Measurements from ENCODE around the gene SULT2B1. TPM values are rescaled to one million over a fixed set of nuclear protein-coding genes. Genes with fewer than 3 reads are reported as not detected.
A peak's percentile ranks its signal among the peaks of the same experiment; 100 is the strongest.

The SULT2B1 gene
- total RNA-seq, 4 donors from 2014 or later = 1.0 TPM; not detected in 3

- TF ChIP-seq EP300 (IDR thresholded peaks at IDR 0.05) = no peak
- no peak for TF ChIP-seq POLR2AphosphoS5 (IDR thresholded peaks at IDR 0.05)
- TF ChIP-seq CTCF (IDR thresholded peaks at IDR 0.05) = no peak
- TF ChIP-seq POLR2A (IDR thresholded peaks at IDR 0.05; ENCODE audit: low read depth) = no peak
- WGBS = 5% methylated on average over 8 of the region's 8 CpGs
- Histone ChIP-seq H3K36me3 (peaks cover 0 to 34% (median 23%) of the 10 kb centered on the region in 4 donors), H3K9me3 (no peaks in the 10 kb centered on the region), H3K4me1 (peaks cover 31 to 60% (median 52%) of the 10 kb centered on the region in 4 donors), H3K27ac (replicated peaks in 1 of 4) (peak overlapping the region; percentile 77 to 95 (median 82)), H3K4me3 (peak overlapping the region; percentile 41 to 60 (median 54)), H3K27me3 (no peaks in the 10 kb centered on the region)
- DNase-seq (ENCODE audit: extremely low spot score) = no peak
- intact Hi-C loops (cut with DNase I) = no loop called here
Measured at GRCh38 chr19:48623556-48624066, 71.6 kb downstream of the SULT2B1 start.

GRCh38 chr19:48624067-48624594 is 72.2 kb downstream of the SULT2B1 start:
- Histone ChIP-seq H3K9me3 (no peaks in the 10 kb centered on the region), H3K27me3 (no peaks in the 10 kb centered on the region), H3K36me3 (peaks cover 0 to 39% (median 23%) of the 10 kb centered on the region in 4 donors), H3K4me3 (peak overlapping the region; percentile 54 to 69 (median 57)), H3K27ac (replicated peaks in 1 of 4) (peak overlapping the region; percentile 77 to 95 (median 84)), H3K4me1 (peaks cover 31 to 65% (median 56%) of the 10 kb centered on the region in 4 donors)
- TF ChIP-seq POLR2AphosphoS5 (IDR thresholded peaks at IDR 0.05) = peak in 1 of 2 donors; percentile 86
- TF ChIP-seq CTCF (IDR thresholded peaks at IDR 0.05) = no peak
- 1% methylated on average over 24 of the region's 40 CpGs for WGBS
- intact Hi-C loops (cut with DNase I) = no loop called here
- peak; percentile 99 for DNase-seq (ENCODE audit: extremely low spot score)

GRCh38 chr19:48624791-48625723 is 73.1 kb downstream of the SULT2B1 start:
- intact Hi-C loops (cut with DNase I) = no loop called here
- no peaks in the 10 kb centered on the region for H3K9me3 ChIP-seq
- WGBS = 59% methylated on average over 23 of the region's 24 CpGs
- H3K27ac ChIP-seq (replicated peaks in 1 of 4) = peak overlapping the region; percentile 77 to 95 (median 84)
- no peaks in the 10 kb centered on the region for H3K27me3 ChIP-seq
- H3K4me1 ChIP-seq = peaks cover 32 to 68% (median 59%) of the 10 kb centered on the region in 4 donors
- no peak for TF ChIP-seq POLR2A (IDR thresholded peaks at IDR 0.05; ENCODE audit: low read depth)
- no peak for TF ChIP-seq EP300 (IDR thresholded peaks at IDR 0.05)
- no peak for TF ChIP-seq CTCF (IDR thresholded peaks at IDR 0.05)
- no peak for TF ChIP-seq POLR2AphosphoS5 (IDR thresholded peaks at IDR 0.05)
- DNase-seq (ENCODE audit: extremely low spot score) = no peak
- H3K4me3 ChIP-seq = peak overlapping the region; percentile 54 to 69 (median 57)
- H3K36me3 ChIP-seq = peaks cover 0 to 48% (median 23%) of the 10 kb centered on the region in 4 donors

- intact Hi-C loops (cut with DNase I) = no loop called here
Measured at GRCh38 chr19:48625891-48626327, 73.9 kb downstream of the SULT2B1 start.

More at GRCh38 chr19:48625891-48626327, 73.9 kb downstream of the SULT2B1 start:
- no peak for DNase-seq (ENCODE audit: extremely low spot score)
- TF ChIP-seq CTCF (IDR thresholded peaks at IDR 0.05) = no peak
- TF ChIP-seq POLR2AphosphoS5 (IDR thresholded peaks at IDR 0.05) = no peak
- no peak for TF ChIP-seq EP300 (IDR thresholded peaks at IDR 0.05)
- no peak for TF ChIP-seq POLR2A (IDR thresholded peaks at IDR 0.05; ENCODE audit: low read depth)
- no peaks in the 10 kb centered on the region for H3K27me3 ChIP-seq
- peaks cover 38 to 69% (median 62%) of the 10 kb centered on the region in 4 donors for H3K4me1 ChIP-seq
- peak overlapping the region in 2 of 4 donors; percentile 77 to 80 for H3K27ac ChIP-seq (replicated peaks in 1 of 4)
- H3K4me3 ChIP-seq = no peak overlapping the region
- 94% methylated on average over 17 of the region's 30 CpGs for WGBS
- H3K9me3 ChIP-seq = no peaks in the 10 kb centered on the region
- H3K36me3 ChIP-seq = peaks cover 0 to 51% (median 22%) of the 10 kb centered on the region in 4 donors

Data from esophagus muscularis mucosa (tissue), 4 donors.